Mesothelial cell of epicardium (in vitro differentiated cells): Measurements from ENCODE around the gene EXTL1. TPM values are rescaled to one million over a fixed set of nuclear protein-coding genes. Genes with fewer than 3 reads are reported as not detected.
"Not testable (repeated sequence)": the region's sequence is repeated elsewhere in the genome, so short reads cannot be mapped to it uniquely, and the experiment has no call there.

ENCODE experiments used
- DNase-seq, 2 experiments: peaks; one replicate each; pipeline ENCODE4 v3.0.0; 2021; ENCODE audit warnings: low spot score in 2 of 2; ENCODE audit not compliant: unreplicated experiment in 2 of 2
- H3K27ac Mint-ChIP-seq: 2 replicates; pipeline ENCODE4 v1.8.0; 2021; ENCODE audit warnings: mixed read lengths
- H3K27me3 Mint-ChIP-seq: 2 replicates; pipeline ENCODE4 v1.8.0; 2021; ENCODE audit warnings: low read depth, mixed read lengths
- H3K36me3 Mint-ChIP-seq: 2 replicates; pipeline ENCODE4 v1.8.0; 2021; ENCODE audit warnings: mixed read lengths
- H3K4me1 Mint-ChIP-seq: 2 replicates; pipeline ENCODE4 v1.8.0; 2021; ENCODE audit warnings: mixed read lengths
- H3K4me3 Mint-ChIP-seq: 2 replicates; pipeline ENCODE4 v1.8.0; 2021; ENCODE audit warnings: mild to moderate bottlenecking, moderate library complexity, mixed read lengths
- H3K9me3 Mint-ChIP-seq: 2 replicates; pipeline ENCODE4 v1.8.0; 2021; ENCODE audit warnings: mixed read lengths
- CTCF ChIP-seq: fragments of 200-600 bp; sonication (generic); IDR thresholded peaks from one replicate; pipeline ENCODE4 v1.5.0; 2021; ENCODE audit warnings: antibody characterized with exemption; ENCODE audit not compliant: unreplicated experiment
- total RNA-seq: library from RNA; stranded (reverse); gene quantifications from 3 replicates; pipeline ENCODE4 v1.2.1, GENCODE V29; 2021

Gene EXTL1
- total RNA-seq, 1 donor from 2014 or later: 8.2 TPM

GRCh38 chr1:25979210-25979609 is 42.4 kb upstream of the EXTL1 start:
- Mint-ChIP-seq H3K27me3 (no peaks in the 10 kb centered on the region), H3K36me3 (peaks cover 43% of the 10 kb centered on the region), H3K4me1 (no peaks in the 10 kb centered on the region), H3K9me3 (no peaks in the 10 kb centered on the region), H3K27ac (no peak overlapping the region), H3K4me3 (no peak overlapping the region)
- DNase-seq: no peak
- TF ChIP-seq CTCF: no peak

GRCh38 chr1:25985171-25985570 is 36.4 kb upstream of the EXTL1 start:
- no peak for DNase-seq
- H3K4me3 Mint-ChIP-seq: no peak overlapping the region
- H3K4me1 Mint-ChIP-seq: no peaks in the 10 kb centered on the region
- H3K27ac Mint-ChIP-seq: no peak overlapping the region
- TF ChIP-seq CTCF: no peak
- H3K36me3 Mint-ChIP-seq: peaks cover 38% of the 10 kb centered on the region
- H3K27me3 Mint-ChIP-seq: no peaks in the 10 kb centered on the region
- H3K9me3 Mint-ChIP-seq: no peaks in the 10 kb centered on the region

- no peak for DNase-seq
- Mint-ChIP-seq H3K9me3 (no peaks in the 10 kb centered on the region), H3K36me3 (peaks cover 38% of the 10 kb centered on the region), H3K4me1 (no peaks in the 10 kb centered on the region), H3K27ac (no peak overlapping the region), H3K4me3 (no peak overlapping the region), H3K27me3 (no peaks in the 10 kb centered on the region)
- no peak for TF ChIP-seq CTCF
These were observed 35.9 kb upstream of the EXTL1 start for GRCh38 chr1:25985670-25986069.

GRCh38 chr1:25986773-25987172 is 34.8 kb upstream of the EXTL1 start:
- H3K27me3 Mint-ChIP-seq, H3K4me3 Mint-ChIP-seq, H3K27ac Mint-ChIP-seq, DNase-seq, H3K4me1 Mint-ChIP-seq, H3K9me3 Mint-ChIP-seq: not testable (repeated sequence)
- peaks cover 34% of the 10 kb centered on the region for H3K36me3 Mint-ChIP-seq

GRCh38 chr1:25987951-25988350 is 33.6 kb upstream of the EXTL1 start:
- Mint-ChIP-seq H3K4me3 (no peak overlapping the region), H3K27me3 (no peaks in the 10 kb centered on the region), H3K4me1 (peaks cover 7% of the 10 kb centered on the region), H3K36me3 (peaks cover 24% of the 10 kb centered on the region), H3K9me3 (no peaks in the 10 kb centered on the region), H3K27ac (no peak overlapping the region)
- no peak for DNase-seq
- TF ChIP-seq CTCF: no peak

GRCh38 chr1:25989440-25990234 is 31.9 kb upstream of the EXTL1 start:
- peaks cover 15% of the 10 kb centered on the region for H3K36me3 Mint-ChIP-seq
- H3K27ac Mint-ChIP-seq: no peak overlapping the region
- no peaks in the 10 kb centered on the region for H3K27me3 Mint-ChIP-seq
- no peak for DNase-seq
- peaks cover 7% of the 10 kb centered on the region for H3K4me1 Mint-ChIP-seq
- TF ChIP-seq CTCF: no peak
- H3K4me3 Mint-ChIP-seq: no peak overlapping the region
- H3K9me3 Mint-ChIP-seq: no peaks in the 10 kb centered on the region
